HepG2 (cell line): ENCODE results near the gene SEMA3B. TPM values are rescaled to one million over a fixed set of nuclear protein-coding genes. Genes with fewer than 3 reads are reported as not detected.

ENCODE experiments used
- ATAC-seq: fragments of 200-7000 bp; cut with Tn5 transposase; 3 replicates; pipeline ENCODE4 v1.9.1; 2020; ENCODE audit warnings: mild to moderate bottlenecking, moderate library complexity
- BruUV-seq: library from RNA; stranded (reverse); fragments of 400-500 nt; replicated peaks from 2 replicates; lab custom pipeline; 2021; lab: Mats Ljungman, UMichigan
- CTCF ChIA-PET: fragments of 300-600 bp; formaldehyde crosslinking; extraction: SDS; loops from one replicate; lab custom pipeline; 2021; ENCODE audit warnings: low total read pairs, inconsistent platforms, low intra/inter-chr PET ratio; lab: Yijun Ruan, JAX
- POLR2A ChIA-PET: fragments of 350-600 bp; sonication (Branson Sonifier 250); formaldehyde crosslinking; loops from one replicate; lab custom pipeline; 2020; ENCODE audit warnings: antibody characterized with exemption, inconsistent platforms; lab: Yijun Ruan, JAX
- DNase-seq: peaks from one replicate; pipeline ENCODE4 v3.0.0-alpha.2; 2015; ENCODE audit warnings: low spot score
- FAIRE-seq: peaks from 3 replicates; lab custom pipeline; 2011; peaks lifted over from hg19 to GRCh38; lab: Jason Lieb, UNC
- H2AFZ ChIP-seq: one replicate; pipeline ENCODE4 v1.6.1; 2011; ENCODE audit warnings: low read length, inconsistent platforms
- H3K27ac ChIP-seq: fragments of 300-600 bp; 3 replicates; pipeline ENCODE4 v1.8.0; 2011; ENCODE audit warnings: mixed run types, mild to moderate bottlenecking, mixed read lengths, low read length, inconsistent platforms; ENCODE audit not compliant: insufficient read depth; ENCODE audit errors: extremely low read length
- H3K27me3 ChIP-seq, 2 experiments: fragments of 200-600 bp in 1 of 2; 2 replicates in 1 of 2; 3 replicates in 1 of 2; pipeline versions ENCODE4 v1.6.0 to v1.8.0; 2011; ENCODE audit warnings: low read length in 2 of 2, mild to moderate bottlenecking in 2 of 2, moderate library complexity in 2 of 2, inconsistent platforms in 1 of 2; ENCODE audit not compliant: insufficient read depth in 2 of 2, control insufficient read depth in 1 of 2
- H3K36me3 ChIP-seq, 2 experiments: fragments of 200-600 bp in 1 of 2; replicated peaks in 1 of 2; 2 replicates in 1 of 2; 3 replicates in 1 of 2; pipeline versions ENCODE4 v1.5.1 to v1.8.0; 2011; ENCODE audit warnings: low read length in 2 of 2, inconsistent platforms in 1 of 2; ENCODE audit not compliant: insufficient read depth in 2 of 2, control insufficient read depth in 1 of 2
- H3K4me1 ChIP-seq: 2 replicates; pipeline ENCODE4 v1.5.1; 2012; ENCODE audit warnings: low read length, inconsistent platforms; ENCODE audit not compliant: insufficient read depth
- H3K4me2 ChIP-seq: 2 replicates; pipeline ENCODE4 v1.6.0; 2011; ENCODE audit warnings: low read depth, low read length, inconsistent platforms
- H3K4me3 ChIP-seq, 3 experiments: fragments of 200-600 bp in 1 of 3; sonication (generic), shearing (Covaris generic) in 1 of 3; replicated peaks in 1 of 3; 2 replicates each; pipeline ENCODE4 v1.5.1; 2011 to 2016; ENCODE audit warnings: low read length in 3 of 3, inconsistent platforms in 2 of 3, low read depth in 2 of 3, mild to moderate bottlenecking in 2 of 3, control low read depth in 1 of 3, mixed read lengths in 1 of 3; ENCODE audit not compliant: insufficient read depth in 1 of 3
- H3K79me2 ChIP-seq: one replicate; pipeline ENCODE4 v1.6.1; 2011; ENCODE audit warnings: low read length, inconsistent platforms; ENCODE audit not compliant: insufficient read depth
- H3K9ac ChIP-seq: 2 replicates; pipeline ENCODE4 v1.6.0; 2011; ENCODE audit warnings: mild to moderate bottlenecking, low read depth, low read length, inconsistent platforms; ENCODE audit not compliant: insufficient read depth
- H3K9me3 ChIP-seq: 2 replicates; pipeline ENCODE4 v1.5.1; 2012; ENCODE audit warnings: mild to moderate bottlenecking, low read length
- H4K20me1 ChIP-seq: 2 replicates; pipeline ENCODE4 v1.6.0; 2011; ENCODE audit warnings: inconsistent platforms, mild to moderate bottlenecking, low read length, moderate library complexity; ENCODE audit not compliant: insufficient read depth
- HNF4A ChIP-seq: sonication (generic); formaldehyde crosslinking; IDR thresholded peaks from 2 replicates; pipeline ENCODE4 v1.4.0; 2020; ENCODE audit warnings: missing genetic modification reagents
- ISX ChIP-seq: sonication (generic); formaldehyde crosslinking; conservative IDR thresholded peaks from 2 replicates; pipeline ENCODE4 v1.5.0; 2020; ENCODE audit warnings: missing genetic modification reagents
- MEIS2 ChIP-seq: sonication (generic); formaldehyde crosslinking; IDR thresholded peaks from 2 replicates; pipeline ENCODE4 v1.9.0; 2021; ENCODE audit warnings: mild to moderate bottlenecking, missing genetic modification reagents
- MIXL1 ChIP-seq: IDR thresholded peaks from 2 replicates; pipeline ENCODE4 v1.6.1; 2016
- ONECUT2 ChIP-seq: sonication (generic); formaldehyde crosslinking; IDR thresholded peaks from 2 replicates; pipeline ENCODE4 v1.4.0; 2020; ENCODE audit warnings: missing genetic modification reagents
- RBFOX2 ChIP-seq: fragments of 200-400 bp; formaldehyde crosslinking; IDR thresholded peaks from 2 replicates; pipeline ENCODE4 v1.6.1; 2017; ENCODE audit warnings: low read depth, mild to moderate bottlenecking, low read length
- SALL1 ChIP-seq: sonication (generic); formaldehyde crosslinking; IDR thresholded peaks from 2 replicates; pipeline ENCODE4 v1.8.0; 2022; ENCODE audit warnings: mild to moderate bottlenecking, missing genetic modification reagents
- SRSF1 ChIP-seq: fragments of 200-400 bp; formaldehyde crosslinking; optimal IDR thresholded peaks from 2 replicates; pipeline ENCODE3; 2017; ENCODE audit warnings: mild to moderate bottlenecking, low read depth, low read length, moderate library complexity
- SUZ12 ChIP-seq: fragments of 150-350 bp; IDR thresholded peaks from 2 replicates; pipeline ENCODE4 v1.6.1; 2014; ENCODE audit warnings: low read depth, low read length
- XBP1 ChIP-seq: sonication (generic); formaldehyde crosslinking; IDR thresholded peaks from 2 replicates; pipeline ENCODE4 v1.5.0; 2020; ENCODE audit warnings: missing genetic modification reagents
- ZNF207 ChIP-seq: fragments of 450-650 bp; IDR thresholded peaks from 2 replicates; pipeline ENCODE4 v1.6.1; 2016; ENCODE audit warnings: antibody characterized with exemption, borderline replicate concordance
- ZNF556 ChIP-seq: sonication (generic); formaldehyde crosslinking; IDR thresholded peaks from 2 replicates; pipeline ENCODE4 v1.4.0; 2020; ENCODE audit warnings: mild to moderate bottlenecking, missing genetic modification reagents, borderline replicate concordance
- WGBS: methylation state at CpG from one replicate; pipeline ENCODE4 v1.1.6; 2017; ENCODE audit warnings: low lambda C conversion rate; 5-methylcytosine and 5-hydroxymethylcytosine counted together
- in situ Hi-C: cut with HindIII; loops from 2 replicates; pipeline ENCODE4 v1.10.0; 2017; ENCODE audit warnings: low pct_unique_long_range_greater_than_20kb; ENCODE audit not compliant: extremely low pct_ligation_motif_present
- intact Hi-C: fragments of 100-400 bp; cut with micrococcal nuclease; formaldehyde crosslinking; loops from one replicate; pipeline ENCODE4 v1.10.0; 2022; ENCODE audit not compliant: unreplicated experiment
- polyA plus RNA-seq, 8 experiments: library from polyadenylated mRNA; depleted of rRNA in 3 of 8; stranded (reverse) in 7 of 8; unstranded in 1 of 8; fragments of >200 nt; fragmentation: Illumina TruSeq in 4 of 8; extraction: Trizol in 4 of 8; gene quantifications; 2 replicates each; pipeline versions ENCODE4 v1.2.1 to v1.2.3, GENCODE V29; 2011 to 2016; ENCODE audit warnings: low read depth in 4 of 8, missing spikeins in 1 of 8, mixed read lengths in 1 of 8; ENCODE audit not compliant: insufficient read depth in 1 of 8
- total RNA-seq, 5 experiments: library from RNA; depleted of rRNA; stranded (reverse); fragments of >200 nt; fragmentation: Illumina TruSeq; extraction: Trizol; gene quantifications; 2 replicates each; pipeline ENCODE4 v1.2.3, GENCODE V29; 2016; ENCODE audit warnings: low read depth in 1 of 5
- TF ChIP-seq, protein P1 (sequence below): sonication (generic); formaldehyde crosslinking; IDR thresholded peaks from 2 replicates; pipeline ENCODE4 v1.4.0; 2020; ENCODE audit warnings: mild to moderate bottlenecking, missing genetic modification reagents

The SEMA3B gene
- total and polyA plus RNA-seq, 2 of the 13 experiments (the other 11 are each of a cell fraction or from before 2014, with no cell fraction given) = 93.2 to 158 TPM

GRCh38 chr3:50237133-50237651 is 31.8 kb upstream of the SEMA3B start:
- FAIRE-seq (no peak), DNase-seq (no peak), ATAC-seq (no peak)
- Histone ChIP-seq H3K9me3 (no peaks in the 10 kb centered on the region), H3K27me3 (no peaks in the 10 kb centered on the region; a peak in 1 of 5 replicates), H3K9ac (peak overlapping the region; percentile 81; the same call in 1 of the 2 replicates), H3K4me2 (peak overlapping the region; percentile 79), H3K79me2 (peaks cover 29% of the 10 kb centered on the region), H3K4me3 (peak overlapping the region; percentile 85 to 93 (median 87)), H2AFZ (no peak overlapping the region), H3K4me1 (peaks cover 53% of the 10 kb centered on the region), H3K36me3 (peaks cover 0 to 2% of the 10 kb centered on the region in 2 experiments; a peak in 1 of 5 replicates), H4K20me1 (no peaks in the 10 kb centered on the region), H3K27ac (no peak overlapping the region)
- no TSS peak for BruUV-seq
- POLR2A ChIA-PET = interaction anchor here (0.7 to 2.7 kb wide), 7 partner anchors 16 to 77 kb away, joined by 3 to 55 read pairs (median 19); no protein-coding TSS in a partner anchor
- in situ Hi-C loops (no loop called here), intact Hi-C loops (no loop called here)
- CTCF ChIA-PET = no interaction called here
- 42% methylated on average over 7 of the region's 7 CpGs for WGBS
- 0 out of 2 replicates have a peak, but pooled peaks have one; percentile 20 for TF ChIP-seq SALL1
- no peak for TF ChIP-seq MEIS2 (CRISPR knock-in tag)

DNA sequence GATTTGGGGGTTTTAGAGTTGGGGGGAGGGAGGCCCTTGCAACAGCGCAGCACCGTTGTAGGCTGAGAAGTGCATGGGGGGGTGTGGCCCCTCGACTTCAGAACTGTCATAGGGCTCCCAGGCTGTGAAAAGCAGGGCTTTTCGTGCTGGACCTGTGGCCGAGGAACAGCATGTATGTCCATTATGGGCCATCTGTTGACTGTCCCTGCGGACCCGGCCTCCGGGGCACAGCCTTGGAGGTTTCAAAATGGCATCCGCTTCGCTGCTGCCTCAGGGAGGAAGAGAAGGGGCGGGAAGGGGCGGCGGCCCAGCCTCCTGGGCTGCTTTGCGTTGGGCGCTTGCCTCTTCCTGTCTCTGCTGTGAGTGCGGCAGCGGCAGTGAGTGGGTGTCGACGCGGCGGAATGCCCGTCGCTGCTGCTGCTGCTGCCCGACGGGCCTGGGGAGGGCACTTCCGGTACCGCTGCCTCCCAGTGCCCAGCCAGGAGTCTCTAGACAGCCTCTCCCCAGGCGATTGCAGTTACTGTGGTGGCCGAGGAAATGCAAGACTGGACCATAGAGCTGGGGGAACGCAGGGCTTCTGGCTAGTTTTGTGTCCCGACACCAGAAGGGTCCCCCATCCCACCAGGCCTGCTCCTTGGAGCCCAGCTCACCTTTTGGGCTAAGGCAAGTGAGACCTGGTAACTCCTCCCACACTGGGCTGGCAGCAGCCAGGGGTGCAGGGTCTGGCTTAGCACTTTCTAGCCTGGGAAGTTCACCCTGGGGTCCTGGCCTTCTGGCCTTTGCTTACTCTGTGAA is 31.0 kb upstream of the SEMA3B start:
- in situ Hi-C loops (no loop called here), intact Hi-C loops (no loop called here)
- POLR2A ChIA-PET = interaction anchor here (1.0 to 1.2 kb wide), 2 partner anchors 10 to 22 kb away, joined by 3 to 4 read pairs; no protein-coding TSS in a partner anchor
- no peak for FAIRE-seq
- H3K4me3 ChIP-seq = no peak overlapping the region
- no CpG with 5 or more reads among the region's 31 CpGs for WGBS
- no peak for DNase-seq
- no peak for ATAC-seq
- no peak overlapping the region for H3K27ac ChIP-seq
- no peaks in the 10 kb centered on the region for H4K20me1 ChIP-seq
- peak overlapping the region; percentile 79 for H3K4me2 ChIP-seq
- H3K27me3 ChIP-seq = no peaks in the 10 kb centered on the region; a peak in 1 of 5 replicates
- peaks cover 29% of the 10 kb centered on the region for H3K79me2 ChIP-seq
- peaks cover 53% of the 10 kb centered on the region for H3K4me1 ChIP-seq
- H2AFZ ChIP-seq = no peak overlapping the region
- peaks cover 0 to 2% of the 10 kb centered on the region in 2 experiments; a peak in 1 of 5 replicates for H3K36me3 ChIP-seq
- BruUV-seq = no TSS peak
- H3K9ac ChIP-seq = peak overlapping the region; percentile 81; the same call in 1 of the 2 replicates
- CTCF ChIA-PET = no interaction called here
- H3K9me3 ChIP-seq = no peaks in the 10 kb centered on the region
- no peak for TF ChIP-seq MIXL1
- no peak for TF ChIP-seq RBFOX2
- no peak for TF ChIP-seq HNF4A (CRISPR knock-in tag)
- peak; percentile 39 for TF ChIP-seq SRSF1
- no peak for TF ChIP-seq XBP1 (CRISPR knock-in tag)
- TF ChIP-seq ISX (CRISPR knock-in tag) = no peak
- TF ChIP-seq ONECUT2 (CRISPR knock-in tag) = no peak
- no peak for TF ChIP-seq ZNF207
- no peak for TF ChIP-seq SUZ12
- TF ChIP-seq, protein P1, sequence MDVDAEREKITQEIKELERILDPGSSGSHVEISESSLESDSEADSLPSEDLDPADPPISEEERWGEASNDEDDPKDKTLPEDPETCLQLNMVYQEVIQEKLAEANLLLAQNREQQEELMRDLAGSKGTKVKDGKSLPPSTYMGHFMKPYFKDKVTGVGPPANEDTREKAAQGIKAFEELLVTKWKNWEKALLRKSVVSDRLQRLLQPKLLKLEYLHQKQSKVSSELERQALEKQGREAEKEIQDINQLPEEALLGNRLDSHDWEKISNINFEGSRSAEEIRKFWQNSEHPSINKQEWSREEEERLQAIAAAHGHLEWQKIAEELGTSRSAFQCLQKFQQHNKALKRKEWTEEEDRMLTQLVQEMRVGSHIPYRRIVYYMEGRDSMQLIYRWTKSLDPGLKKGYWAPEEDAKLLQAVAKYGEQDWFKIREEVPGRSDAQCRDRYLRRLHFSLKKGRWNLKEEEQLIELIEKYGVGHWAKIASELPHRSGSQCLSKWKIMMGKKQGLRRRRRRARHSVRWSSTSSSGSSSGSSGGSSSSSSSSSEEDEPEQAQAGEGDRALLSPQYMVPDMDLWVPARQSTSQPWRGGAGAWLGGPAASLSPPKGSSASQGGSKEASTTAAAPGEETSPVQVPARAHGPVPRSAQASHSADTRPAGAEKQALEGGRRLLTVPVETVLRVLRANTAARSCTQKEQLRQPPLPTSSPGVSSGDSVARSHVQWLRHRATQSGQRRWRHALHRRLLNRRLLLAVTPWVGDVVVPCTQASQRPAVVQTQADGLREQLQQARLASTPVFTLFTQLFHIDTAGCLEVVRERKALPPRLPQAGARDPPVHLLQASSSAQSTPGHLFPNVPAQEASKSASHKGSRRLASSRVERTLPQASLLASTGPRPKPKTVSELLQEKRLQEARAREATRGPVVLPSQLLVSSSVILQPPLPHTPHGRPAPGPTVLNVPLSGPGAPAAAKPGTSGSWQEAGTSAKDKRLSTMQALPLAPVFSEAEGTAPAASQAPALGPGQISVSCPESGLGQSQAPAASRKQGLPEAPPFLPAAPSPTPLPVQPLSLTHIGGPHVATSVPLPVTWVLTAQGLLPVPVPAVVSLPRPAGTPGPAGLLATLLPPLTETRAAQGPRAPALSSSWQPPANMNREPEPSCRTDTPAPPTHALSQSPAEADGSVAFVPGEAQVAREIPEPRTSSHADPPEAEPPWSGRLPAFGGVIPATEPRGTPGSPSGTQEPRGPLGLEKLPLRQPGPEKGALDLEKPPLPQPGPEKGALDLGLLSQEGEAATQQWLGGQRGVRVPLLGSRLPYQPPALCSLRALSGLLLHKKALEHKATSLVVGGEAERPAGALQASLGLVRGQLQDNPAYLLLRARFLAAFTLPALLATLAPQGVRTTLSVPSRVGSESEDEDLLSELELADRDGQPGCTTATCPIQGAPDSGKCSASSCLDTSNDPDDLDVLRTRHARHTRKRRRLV = no peak
- no peak for TF ChIP-seq ZNF556 (CRISPR knock-in tag)
